Measurements from ENCODE around the gene MOSPD3. TPM values are rescaled to one million over a fixed set of nuclear protein-coding genes. Genes with fewer than 3 reads are reported as not detected.

The MOSPD3 gene
- total and polyA plus RNA-seq, 2 of the 13 experiments (the other 11 are each of a cell fraction or from before 2014, with no cell fraction given): 7.6 to 8.8 TPM

DNA sequence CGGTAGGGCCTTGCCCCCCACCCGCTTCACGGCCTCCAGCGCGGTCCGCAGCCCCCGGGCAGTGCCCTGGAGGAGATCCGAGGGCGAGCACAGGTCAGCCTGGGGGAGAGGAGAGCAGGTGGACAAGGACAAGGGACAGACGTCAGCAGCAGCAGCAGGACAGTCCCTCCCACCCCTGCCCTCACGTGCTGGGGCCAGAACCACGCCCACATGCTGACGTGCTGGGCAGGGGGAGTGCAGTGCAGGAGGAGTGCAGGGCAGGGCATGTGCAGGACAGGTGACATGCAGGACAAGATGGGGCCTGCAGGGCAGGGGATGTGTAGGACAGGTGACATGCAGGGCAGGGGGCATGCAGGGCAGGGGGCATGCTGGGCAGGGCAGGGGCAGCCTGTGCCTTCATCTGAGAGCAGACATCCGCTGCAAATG, 37.1 kb upstream of the MOSPD3 start:
- 94% methylated on average over 13 of the region's 14 CpGs for WGBS (ENCODE audit: low lambda C conversion rate)
- no TSS peak for BruUV-seq (replicated peaks)
- Histone ChIP-seq H3K9me3 (ENCODE audit: low read length) (no peaks in the 10 kb centered on the region), H4K20me1 (ENCODE audit: insufficient read depth, low read length) (no peaks in the 10 kb centered on the region), H3K27me3 (ENCODE audit: control insufficient read depth in 1 of 2, insufficient read depth in 2 of 2, low read length in 2 of 2) (no peaks in the 10 kb centered on the region), H2AFZ (ENCODE audit: low read length) (no peak overlapping the region), H3K36me3 (replicated peaks in 1 of 2; ENCODE audit: control insufficient read depth in 1 of 2, insufficient read depth in 2 of 2, low read length in 2 of 2) (peaks cover 7 to 15% of the 10 kb centered on the region in 2 experiments; a peak in 1 of 5 replicates), H3K4me1 (ENCODE audit: insufficient read depth, low read length) (peaks cover 30% of the 10 kb centered on the region), H3K9ac (ENCODE audit: insufficient read depth, low read depth, low read length) (no peak overlapping the region), H3K4me2 (ENCODE audit: low read depth, low read length) (no peak overlapping the region), H3K79me2 (ENCODE audit: insufficient read depth, low read length) (no peaks in the 10 kb centered on the region), H3K27ac (ENCODE audit: extremely low read length, insufficient read depth, low read length) (no peak overlapping the region), H3K4me3 (replicated peaks in 1 of 3; ENCODE audit: insufficient read depth in 1 of 3, low read depth in 2 of 3, low read length in 3 of 3) (no peak overlapping the region)
- in situ Hi-C loops (cut with HindIII; ENCODE audit: extremely low pct_ligation_motif_present, low pct_unique_long_range_greater_than_20kb): no loop called here
- intact Hi-C loops (cut with micrococcal nuclease; ENCODE audit: unreplicated experiment): no loop called here
- POLR2A ChIA-PET: no interaction called here
- FAIRE-seq (no peak), ATAC-seq (no peak), DNase-seq (ENCODE audit: low spot score) (no peak)
- CTCF ChIA-PET (ENCODE audit: low intra/inter-chr PET ratio, low total read pairs): no interaction called here
- no peak for TF ChIP-seq ZNF224 (CRISPR knock-in tag; IDR thresholded peaks at IDR 0.05)
- TF ChIP-seq, protein P1, sequence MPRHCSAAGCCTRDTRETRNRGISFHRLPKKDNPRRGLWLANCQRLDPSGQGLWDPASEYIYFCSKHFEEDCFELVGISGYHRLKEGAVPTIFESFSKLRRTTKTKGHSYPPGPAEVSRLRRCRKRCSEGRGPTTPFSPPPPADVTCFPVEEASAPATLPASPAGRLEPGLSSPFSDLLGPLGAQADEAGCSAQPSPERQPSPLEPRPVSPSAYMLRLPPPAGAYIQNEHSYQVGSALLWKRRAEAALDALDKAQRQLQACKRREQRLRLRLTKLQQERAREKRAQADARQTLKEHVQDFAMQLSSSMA (CRISPR knock-in tag; IDR thresholded peaks at IDR 0.05): no peak
- TF ChIP-seq NFKBIZ (CRISPR knock-in tag; IDR thresholded peaks at IDR 0.05): no peak
- no peak for TF ChIP-seq ZSCAN31 (CRISPR knock-in tag; IDR thresholded peaks at IDR 0.05; ENCODE audit: low read depth)
- TF ChIP-seq, protein P2, sequence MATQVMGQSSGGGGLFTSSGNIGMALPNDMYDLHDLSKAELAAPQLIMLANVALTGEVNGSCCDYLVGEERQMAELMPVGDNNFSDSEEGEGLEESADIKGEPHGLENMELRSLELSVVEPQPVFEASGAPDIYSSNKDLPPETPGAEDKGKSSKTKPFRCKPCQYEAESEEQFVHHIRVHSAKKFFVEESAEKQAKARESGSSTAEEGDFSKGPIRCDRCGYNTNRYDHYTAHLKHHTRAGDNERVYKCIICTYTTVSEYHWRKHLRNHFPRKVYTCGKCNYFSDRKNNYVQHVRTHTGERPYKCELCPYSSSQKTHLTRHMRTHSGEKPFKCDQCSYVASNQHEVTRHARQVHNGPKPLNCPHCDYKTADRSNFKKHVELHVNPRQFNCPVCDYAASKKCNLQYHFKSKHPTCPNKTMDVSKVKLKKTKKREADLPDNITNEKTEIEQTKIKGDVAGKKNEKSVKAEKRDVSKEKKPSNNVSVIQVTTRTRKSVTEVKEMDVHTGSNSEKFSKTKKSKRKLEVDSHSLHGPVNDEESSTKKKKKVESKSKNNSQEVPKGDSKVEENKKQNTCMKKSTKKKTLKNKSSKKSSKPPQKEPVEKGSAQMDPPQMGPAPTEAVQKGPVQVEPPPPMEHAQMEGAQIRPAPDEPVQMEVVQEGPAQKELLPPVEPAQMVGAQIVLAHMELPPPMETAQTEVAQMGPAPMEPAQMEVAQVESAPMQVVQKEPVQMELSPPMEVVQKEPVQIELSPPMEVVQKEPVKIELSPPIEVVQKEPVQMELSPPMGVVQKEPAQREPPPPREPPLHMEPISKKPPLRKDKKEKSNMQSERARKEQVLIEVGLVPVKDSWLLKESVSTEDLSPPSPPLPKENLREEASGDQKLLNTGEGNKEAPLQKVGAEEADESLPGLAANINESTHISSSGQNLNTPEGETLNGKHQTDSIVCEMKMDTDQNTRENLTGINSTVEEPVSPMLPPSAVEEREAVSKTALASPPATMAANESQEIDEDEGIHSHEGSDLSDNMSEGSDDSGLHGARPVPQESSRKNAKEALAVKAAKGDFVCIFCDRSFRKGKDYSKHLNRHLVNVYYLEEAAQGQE (IDR thresholded peaks at IDR 0.05; ENCODE audit: borderline replicate concordance in 1 of 2, low read depth in 1 of 2, low read length in 2 of 2): no peak
- peak; percentile 88 for TF ChIP-seq POLR2AphosphoS2 (IDR thresholded peaks at IDR 0.05; ENCODE audit: low read depth, low read length)
- TF ChIP-seq ZNF333 (CRISPR knock-in tag; IDR thresholded peaks at IDR 0.05; ENCODE audit: borderline replicate concordance): no peak
- no peak for TF ChIP-seq JDP2 (CRISPR knock-in tag; IDR thresholded peaks at IDR 0.05; ENCODE audit: borderline replicate concordance)
- TF ChIP-seq HNRNPLL (IDR thresholded peaks at IDR 0.05; ENCODE audit: low read depth, low read length, poor library complexity, severe bottlenecking): peak; percentile 18
- no peak for TF ChIP-seq SAP130 (CRISPR knock-in tag; IDR thresholded peaks at IDR 0.05; ENCODE audit: low read depth)
- TF ChIP-seq ETV5 (CRISPR knock-in tag; IDR thresholded peaks at IDR 0.05; ENCODE audit: borderline replicate concordance): no peak
- peak; percentile 54; the same call in 1 of the 2 replicates for TF ChIP-seq FIP1L1 (IDR thresholded peaks at IDR 0.05; ENCODE audit: borderline replicate concordance, insufficient read depth, low read depth, low read length)
- TF ChIP-seq AGO1 (IDR thresholded peaks at IDR 0.05; ENCODE audit: low read depth, low read length, poor library complexity, severe bottlenecking): peak; percentile 79
- TF ChIP-seq ZNF619 (CRISPR knock-in tag; IDR thresholded peaks at IDR 0.05): no peak
- TF ChIP-seq POLR2A (IDR thresholded peaks at IDR 0.05; ENCODE audit: insufficient read depth in 1 of 2, low read depth in 2 of 2, low read length in 2 of 2): peak in 1 of 2 experiments; percentile 14; a peak in 1 of 4 replicates
- TF ChIP-seq ZNF329 (CRISPR knock-in tag; IDR thresholded peaks at IDR 0.05; ENCODE audit: low read depth): no peak
- no peak for TF ChIP-seq CCAR2 (optimal IDR thresholded peaks at IDR 0.05; ENCODE audit: low read depth, low read length)
- no peak for TF ChIP-seq FOXA3 (CRISPR knock-in tag; IDR thresholded peaks at IDR 0.05)
- no peak for TF ChIP-seq ZNF274 (CRISPR knock-in tag; IDR thresholded peaks at IDR 0.05)
